GM10266 (cell line): ENCODE measurements around the gene ZNF497.

Experiments used
- DNase-seq: peaks from one replicate; pipeline ENCODE4 v3.0.0; 2012; ENCODE audit errors: extremely low spot score
- TF ChIP-seq, protein P1 (sequence below): IDR thresholded peaks from 2 replicates; pipeline ENCODE4 v1.5.1; 2012; ENCODE audit warnings: mild to moderate bottlenecking, low read depth; ENCODE audit not compliant: control insufficient read depth, insufficient read depth; ENCODE audit errors: missing control alignments

Gene ZNF497

GRCh38 chr19:58307736-58308135 is 54.8 kb downstream of the ZNF497 start:
- TF ChIP-seq, protein P1, sequence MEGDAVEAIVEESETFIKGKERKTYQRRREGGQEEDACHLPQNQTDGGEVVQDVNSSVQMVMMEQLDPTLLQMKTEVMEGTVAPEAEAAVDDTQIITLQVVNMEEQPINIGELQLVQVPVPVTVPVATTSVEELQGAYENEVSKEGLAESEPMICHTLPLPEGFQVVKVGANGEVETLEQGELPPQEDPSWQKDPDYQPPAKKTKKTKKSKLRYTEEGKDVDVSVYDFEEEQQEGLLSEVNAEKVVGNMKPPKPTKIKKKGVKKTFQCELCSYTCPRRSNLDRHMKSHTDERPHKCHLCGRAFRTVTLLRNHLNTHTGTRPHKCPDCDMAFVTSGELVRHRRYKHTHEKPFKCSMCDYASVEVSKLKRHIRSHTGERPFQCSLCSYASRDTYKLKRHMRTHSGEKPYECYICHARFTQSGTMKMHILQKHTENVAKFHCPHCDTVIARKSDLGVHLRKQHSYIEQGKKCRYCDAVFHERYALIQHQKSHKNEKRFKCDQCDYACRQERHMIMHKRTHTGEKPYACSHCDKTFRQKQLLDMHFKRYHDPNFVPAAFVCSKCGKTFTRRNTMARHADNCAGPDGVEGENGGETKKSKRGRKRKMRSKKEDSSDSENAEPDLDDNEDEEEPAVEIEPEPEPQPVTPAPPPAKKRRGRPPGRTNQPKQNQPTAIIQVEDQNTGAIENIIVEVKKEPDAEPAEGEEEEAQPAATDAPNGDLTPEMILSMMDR, result no peak
- no peak for DNase-seq

GRCh38 chr19:58305932-58306323 is 56.6 kb downstream of the ZNF497 start:
- DNase-seq, result no peak

DNA sequence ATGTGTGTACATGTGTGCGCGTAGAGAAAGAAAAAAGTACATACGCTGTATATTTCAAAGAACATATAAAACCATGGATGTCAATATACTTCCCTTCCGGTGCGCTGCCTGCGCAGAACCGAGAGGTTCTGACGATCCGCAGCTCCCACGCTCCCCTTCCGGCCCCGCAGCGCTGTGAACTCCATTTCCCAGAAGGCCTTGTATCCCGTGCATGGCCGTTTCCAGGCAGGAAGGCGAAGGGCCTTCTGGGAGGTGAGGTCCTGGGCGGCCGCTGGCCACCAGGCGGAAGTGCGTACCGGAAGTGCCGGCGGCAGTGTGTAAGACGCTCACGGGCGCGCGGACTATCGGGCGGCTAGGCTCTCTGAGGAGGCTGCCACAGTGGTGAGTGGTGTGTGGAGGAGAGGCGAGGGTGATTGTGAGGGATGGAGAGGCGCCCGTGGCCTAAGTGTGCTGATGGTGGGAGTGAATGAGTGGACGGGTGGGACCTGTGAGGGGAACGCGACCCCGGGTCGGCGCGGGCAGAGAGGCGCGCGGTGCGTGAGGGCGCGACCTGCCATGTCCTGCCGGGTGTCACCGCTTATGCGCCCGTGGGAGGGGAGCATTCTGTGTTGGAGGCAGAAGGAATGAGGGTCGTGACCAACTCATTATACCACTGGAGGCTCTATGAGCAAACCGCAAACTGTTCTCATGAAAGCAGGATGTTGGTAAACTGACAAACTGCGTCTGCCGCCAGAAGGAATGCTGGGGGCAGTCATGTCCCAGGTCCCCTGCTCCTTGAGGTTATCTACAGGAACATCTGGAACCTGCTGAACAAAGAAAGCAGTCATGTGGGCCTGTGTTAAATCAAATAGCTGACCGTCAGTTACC is 57.3 kb downstream of the ZNF497 start, which contains the start of gene ERVK3-1:
ERVK3-1 (plus strand) TSS at position 313 of the 867 bp plus-strand sequence. CDS start 6,792 bp downstream, outside the sequence.
- TF ChIP-seq, protein P1, result peak; percentile 0
- DNase-seq, result peak; percentile 93

More at GRCh38 chr19:58305932-58306323, 56.6 kb downstream of the ZNF497 start:
- TF ChIP-seq, protein P1, result no peak

DNA sequence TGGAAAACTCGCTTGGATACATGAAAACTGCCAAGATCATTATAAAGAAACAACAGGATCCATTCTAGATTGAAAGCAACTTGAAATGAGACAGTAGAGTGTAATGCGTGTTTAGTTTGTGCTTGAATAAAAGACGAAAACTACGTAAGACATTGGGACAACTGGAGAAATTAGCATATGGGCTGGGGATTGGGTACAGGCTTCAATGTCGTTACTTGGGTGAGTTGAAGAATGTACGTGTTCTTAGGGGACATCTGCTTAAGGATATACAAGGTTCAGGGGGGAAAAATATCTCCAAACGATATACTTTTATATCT is 57.8 kb downstream of the ZNF497 start:
- TF ChIP-seq, protein P1, result no peak
- no peak for DNase-seq
